Karpas-422 (cell line): ENCODE data around the gene PYY. TPM values are rescaled to one million over a fixed set of nuclear protein-coding genes. Genes with fewer than 3 reads are reported as not detected.

Experiments used
- DNase-seq: peaks from one replicate; pipeline ENCODE4 v3.0.0-alpha.2; 2015
- H2AFZ ChIP-seq: fragments of 200-600 bp; sonication (generic); 2 replicates; pipeline ENCODE4 v1.6.1; 2014; ENCODE audit warnings: antibody characterized with exemption, low read length, mixed read lengths
- H3K27ac ChIP-seq: fragments of 200-600 bp; sonication (generic); 2 replicates; pipeline ENCODE4 v1.5.1; 2014; ENCODE audit warnings: mild to moderate bottlenecking, low read length, moderate library complexity
- H3K27me3 ChIP-seq: fragments of 200-600 bp; sonication (generic); 2 replicates; pipeline ENCODE4 v1.6.1; 2014; ENCODE audit warnings: low read length, mixed read lengths
- H3K36me3 ChIP-seq: fragments of 200-600 bp; sonication (generic); 2 replicates; pipeline ENCODE4 v1.6.1; 2014; ENCODE audit warnings: low read length, mixed read lengths; ENCODE audit not compliant: insufficient read depth
- H3K4me1 ChIP-seq: fragments of 200-600 bp; sonication (generic); 2 replicates; pipeline ENCODE4 v1.6.1; 2014; ENCODE audit warnings: mild to moderate bottlenecking, low read length, mixed read lengths
- H3K4me2 ChIP-seq: fragments of 200-600 bp; sonication (generic); 2 replicates; pipeline ENCODE4 v1.6.1; 2014; ENCODE audit warnings: low read length, low read depth, mild to moderate bottlenecking; ENCODE audit not compliant: poor library complexity, severe bottlenecking
- H3K4me3 ChIP-seq: fragments of 200-600 bp; sonication (generic); 2 replicates; pipeline ENCODE4 v1.5.1; 2014; ENCODE audit warnings: mild to moderate bottlenecking, antibody characterized with exemption, low read length, mixed read lengths
- H3K79me2 ChIP-seq: fragments of 200-600 bp; sonication (generic); 2 replicates; pipeline ENCODE4 v1.6.1; 2014; ENCODE audit warnings: mild to moderate bottlenecking, low read length, mixed read lengths
- H3K9ac ChIP-seq: fragments of 200-600 bp; sonication (generic); 2 replicates; pipeline ENCODE4 v1.6.0; 2014; ENCODE audit warnings: low read length
- H3K9me2 ChIP-seq: fragments of 200-600 bp; sonication (generic), shearing (Covaris generic); replicated peaks from 2 replicates; pipeline ENCODE4 v1.6.0; 2014; ENCODE audit warnings: mild to moderate bottlenecking, low read length, moderate library complexity; ENCODE audit not compliant: insufficient read depth
- H3K9me3 ChIP-seq: fragments of 300-700, 200-600 bp; sonication (generic); 2 replicates; pipeline ENCODE4 v1.6.1; 2014; ENCODE audit warnings: low read length, mixed read lengths
- H4K20me1 ChIP-seq: fragments of 200-600 bp; sonication (generic); 2 replicates; pipeline ENCODE4 v1.6.1; 2014; ENCODE audit warnings: mild to moderate bottlenecking, antibody characterized with exemption, low read length, low read depth; ENCODE audit not compliant: insufficient read depth
- total RNA-seq: library from RNA; depleted of rRNA; stranded (reverse); fragments of >200 nt; shearing (Covaris generic); gene quantifications from 2 replicates; pipeline ENCODE4 v1.2.3, GENCODE V29; 2014; ENCODE audit warnings: low replicate concordance

The PYY gene
- total RNA-seq, 1 experiment from 2014 or later: not detected

GRCh38 chr17:43924558-43924957, 29.2 kb downstream of the PYY start:
- H3K27ac ChIP-seq: no peak overlapping the region
- no peak overlapping the region for H2AFZ ChIP-seq
- no peaks in the 10 kb centered on the region for H3K9me3 ChIP-seq
- H3K9me2 ChIP-seq: no peaks in the 10 kb centered on the region
- no peak overlapping the region for H3K4me2 ChIP-seq
- H3K27me3 ChIP-seq: no peaks in the 10 kb centered on the region
- H4K20me1 ChIP-seq: no peaks in the 10 kb centered on the region
- DNase-seq: no peak
- no peaks in the 10 kb centered on the region for H3K36me3 ChIP-seq
- no peak overlapping the region for H3K9ac ChIP-seq
- H3K79me2 ChIP-seq: no peaks in the 10 kb centered on the region
- no peak overlapping the region for H3K4me3 ChIP-seq
- H3K4me1 ChIP-seq: no peaks in the 10 kb centered on the region

- H2AFZ ChIP-seq: no peak overlapping the region
- H3K36me3 ChIP-seq: no peaks in the 10 kb centered on the region
- H3K27ac ChIP-seq: no peak overlapping the region
- no peaks in the 10 kb centered on the region for H3K79me2 ChIP-seq
- no peaks in the 10 kb centered on the region for H3K9me3 ChIP-seq
- H3K27me3 ChIP-seq: no peaks in the 10 kb centered on the region
- H4K20me1 ChIP-seq: no peaks in the 10 kb centered on the region
- no peaks in the 10 kb centered on the region for H3K9me2 ChIP-seq
- peaks cover 14% of the 10 kb centered on the region for H3K4me1 ChIP-seq
- H3K4me2 ChIP-seq: no peak overlapping the region
- H3K9ac ChIP-seq: no peak overlapping the region
- DNase-seq: no peak
- H3K4me3 ChIP-seq: no peak overlapping the region
These were observed 33.1 kb downstream of the PYY start for GRCh38 chr17:43920500-43921095.

- Histone ChIP-seq H3K9me2 (no peaks in the 10 kb centered on the region), H3K79me2 (no peaks in the 10 kb centered on the region), H3K9me3 (no peaks in the 10 kb centered on the region), H3K36me3 (no peaks in the 10 kb centered on the region), H3K9ac (no peak overlapping the region), H3K4me3 (no peak overlapping the region), H3K27ac (no peak overlapping the region), H3K4me1 (peaks cover 14% of the 10 kb centered on the region), H3K27me3 (no peaks in the 10 kb centered on the region), H4K20me1 (no peaks in the 10 kb centered on the region), H2AFZ (no peak overlapping the region), H3K4me2 (no peak overlapping the region)
- no peak for DNase-seq
These were observed 35.7 kb downstream of the PYY start for GRCh38 chr17:43918026-43918389.

- Histone ChIP-seq H3K9me2 (no peaks in the 10 kb centered on the region), H3K27me3 (no peaks in the 10 kb centered on the region), H2AFZ (peak overlapping the region; percentile 58; the same call in 1 of the 2 replicates), H3K79me2 (no peaks in the 10 kb centered on the region), H3K9me3 (no peaks in the 10 kb centered on the region), H3K27ac (no peak overlapping the region), H4K20me1 (no peaks in the 10 kb centered on the region), H3K4me2 (peak overlapping the region; percentile 45), H3K9ac (peak overlapping the region; percentile 21; the same call in 1 of the 2 replicates), H3K4me3 (peak overlapping the region; percentile 27; the same call in 1 of the 2 replicates), H3K4me1 (peaks cover 14% of the 10 kb centered on the region), H3K36me3 (no peaks in the 10 kb centered on the region)
- DNase-seq: peak; percentile 60
These were observed 36.3 kb downstream of the PYY start for GRCh38 chr17:43917348-43918025.

- Histone ChIP-seq H3K4me2 (peak overlapping the region; percentile 45), H3K4me3 (peak overlapping the region; percentile 27; the same call in 1 of the 2 replicates), H4K20me1 (no peaks in the 10 kb centered on the region), H2AFZ (no peak overlapping the region), H3K4me1 (peaks cover 14% of the 10 kb centered on the region), H3K27me3 (no peaks in the 10 kb centered on the region), H3K9me2 (no peaks in the 10 kb centered on the region), H3K9me3 (no peaks in the 10 kb centered on the region), H3K9ac (no peak overlapping the region; the same call in 1 of the 2 replicates), H3K36me3 (no peaks in the 10 kb centered on the region), H3K79me2 (no peaks in the 10 kb centered on the region), H3K27ac (no peak overlapping the region)
- DNase-seq: no peak
These were observed 36.8 kb downstream of the PYY start for GRCh38 chr17:43917016-43917347.

- H3K27me3 ChIP-seq: no peaks in the 10 kb centered on the region
- H4K20me1 ChIP-seq: no peaks in the 10 kb centered on the region
- no peak overlapping the region for H3K27ac ChIP-seq
- H3K9ac ChIP-seq: no peak overlapping the region
- no peak overlapping the region for H3K4me2 ChIP-seq
- no peak for DNase-seq
- H3K9me3 ChIP-seq: no peaks in the 10 kb centered on the region
- no peak overlapping the region for H2AFZ ChIP-seq
- no peaks in the 10 kb centered on the region for H3K36me3 ChIP-seq
- no peaks in the 10 kb centered on the region for H3K9me2 ChIP-seq
- H3K79me2 ChIP-seq: no peaks in the 10 kb centered on the region
- peaks cover 14% of the 10 kb centered on the region for H3K4me1 ChIP-seq
- no peak overlapping the region for H3K4me3 ChIP-seq
These were observed 37.4 kb downstream of the PYY start for GRCh38 chr17:43916385-43916784.

- H3K4me1 ChIP-seq: peaks cover 14% of the 10 kb centered on the region
- no peak for DNase-seq
- H3K9me2 ChIP-seq: no peaks in the 10 kb centered on the region
- H3K79me2 ChIP-seq: no peaks in the 10 kb centered on the region
- H3K9me3 ChIP-seq: no peaks in the 10 kb centered on the region
- H4K20me1 ChIP-seq: no peaks in the 10 kb centered on the region
- no peak overlapping the region for H3K4me2 ChIP-seq
- no peak overlapping the region for H3K9ac ChIP-seq
- H3K27me3 ChIP-seq: no peaks in the 10 kb centered on the region
- no peak overlapping the region for H3K27ac ChIP-seq
- H3K36me3 ChIP-seq: no peaks in the 10 kb centered on the region
- H3K4me3 ChIP-seq: no peak overlapping the region
- no peak overlapping the region for H2AFZ ChIP-seq
These were observed 38.2 kb downstream of the PYY start for GRCh38 chr17:43915559-43915958.

- Histone ChIP-seq H3K4me3 (no peak overlapping the region), H3K9ac (no peak overlapping the region), H3K79me2 (no peaks in the 10 kb centered on the region), H3K9me2 (no peaks in the 10 kb centered on the region), H3K27me3 (no peaks in the 10 kb centered on the region), H3K4me1 (peaks cover 14% of the 10 kb centered on the region), H3K9me3 (no peaks in the 10 kb centered on the region), H4K20me1 (no peaks in the 10 kb centered on the region), H3K27ac (no peak overlapping the region), H3K36me3 (no peaks in the 10 kb centered on the region), H2AFZ (no peak overlapping the region), H3K4me2 (no peak overlapping the region)
- DNase-seq: no peak
These were observed 39.3 kb downstream of the PYY start for GRCh38 chr17:43914451-43914850.
